Breast epithelium (tissue), 4 donors: ENCODE data around the gene UNC5A. TPM values are rescaled to one million over a fixed set of nuclear protein-coding genes. Genes with fewer than 3 reads are reported as not detected.

ENCODE experiments used
- DNase-seq, 2 donors: peaks; one replicate each; pipeline ENCODE4 v3.0.0-alpha.2; 2019; ENCODE audit warnings: low spot score in 2 of 2
- H3K27ac ChIP-seq, 2 donors: fragments of 200-600 bp; sonication (generic) in 1 of 2; one replicate each; pipeline ENCODE4 v1.5.1; 2016 to 2019; ENCODE audit warnings: mild to moderate bottlenecking in 1 of 2
- H3K27me3 ChIP-seq, 2 donors: fragments of 200-600 bp; sonication (generic) in 1 of 2; one replicate each; pipeline versions ENCODE4 v1.5.1 to v1.6.0; 2017 to 2019; ENCODE audit warnings: control low read depth in 1 of 2, mild to moderate bottlenecking in 1 of 2
- H3K36me3 ChIP-seq: fragments of 200-600 bp; one replicate; pipeline ENCODE4 v1.5.1; 2019
- H3K4me1 ChIP-seq, 2 donors: fragments of 200-600 bp; sonication (generic); one replicate each; pipeline ENCODE4 v1.5.1; 2016 to 2019; ENCODE audit warnings: control low read depth in 1 of 2
- H3K4me3 ChIP-seq, 3 donors: fragments of 200-600 bp; sonication (generic); 1 replicate in 2 of 3; 2 replicates in 1 of 3; pipeline ENCODE4 v1.5.1; 2016 to 2019; ENCODE audit warnings: mild to moderate bottlenecking in 3 of 3, moderate library complexity in 2 of 3
- H3K9me3 ChIP-seq, 2 donors: fragments of 200-600 bp; sonication (generic) in 1 of 2; one replicate each; pipeline ENCODE4 v1.5.1; 2016 to 2019; ENCODE audit warnings: control low read depth in 1 of 2
- CTCF ChIP-seq, 3 donors: fragments of 450-650 bp; IDR thresholded peaks; one replicate each; pipeline ENCODE4 v1.5.1; 2016 to 2017; ENCODE audit warnings: antibody characterized with exemption in 3 of 3, mild to moderate bottlenecking in 3 of 3, moderate library complexity in 3 of 3
- POLR2A ChIP-seq: fragments of 450-650 bp; IDR thresholded peaks from one replicate; pipeline ENCODE4 v1.6.1; 2016; ENCODE audit warnings: antibody characterized with exemption, mild to moderate bottlenecking, moderate library complexity
- POLR2AphosphoS5 ChIP-seq, 3 donors: sonication (generic); formaldehyde crosslinking; IDR thresholded peaks; one replicate each; pipeline ENCODE4 v1.6.1; 2017; ENCODE audit warnings: antibody characterized with exemption in 3 of 3
- intact Hi-C: fragments of 100-400 bp; cut with DNase I; formaldehyde crosslinking; loops from one replicate; pipeline ENCODE4 v1.15.1; 2023; ENCODE audit warnings: low total_unique reads
- total RNA-seq, 3 donors: library from RNA; depleted of rRNA; stranded (reverse); fragments of >200 nt; gene quantifications; one replicate each; pipeline ENCODE4 v1.1.0, GENCODE V29; 2016

UNC5A gene
- total RNA-seq, 3 donors from 2014 or later = 0.15 to 2.9 TPM; not detected in 1

- intact Hi-C loops = no loop called here
- Histone ChIP-seq H3K4me1 (peaks cover 5% of the 10 kb centered on the region in 2 donors), H3K4me3 (peak overlapping the region; percentile 22 to 62 (median 37)), H3K27me3 (peaks cover 4 to 85% of the 10 kb centered on the region in 2 donors), H3K9me3 (no peaks in the 10 kb centered on the region), H3K36me3 (no peaks in the 10 kb centered on the region), H3K27ac (no peak overlapping the region)
- DNase-seq = no peak
- TF ChIP-seq POLR2A (no peak), CTCF (IDR thresholded peaks at IDR 0.05) (no peak), POLR2AphosphoS5 (IDR thresholded peaks at IDR 0.05) (no peak)
Observed at GRCh38 chr5:176809544-176810080, 747 bp upstream of the UNC5A start.

GRCh38 chr5:176810687-176811501 lies 535 bp downstream of the UNC5A start:
- Histone ChIP-seq H3K36me3 (no peaks in the 10 kb centered on the region), H3K4me3 (peak overlapping the region; percentile 18 to 62 (median 37)), H3K27me3 (peaks cover 4 to 88% of the 10 kb centered on the region in 2 donors), H3K9me3 (no peaks in the 10 kb centered on the region), H3K27ac (no peak overlapping the region), H3K4me1 (peaks cover 5% of the 10 kb centered on the region in 2 donors)
- DNase-seq = no peak
- TF ChIP-seq POLR2AphosphoS5 (IDR thresholded peaks at IDR 0.05) (no peak), POLR2A (no peak), CTCF (IDR thresholded peaks at IDR 0.05) (no peak)
- intact Hi-C loops = no loop called here

GRCh38 chr5:176812269-176813259 lies 2.2 kb downstream of the UNC5A start:
- Histone ChIP-seq H3K4me1 (peaks cover 5% of the 10 kb centered on the region in 2 donors), H3K27ac (no peak overlapping the region), H3K9me3 (no peaks in the 10 kb centered on the region), H3K4me3 (no peak overlapping the region), H3K27me3 (peaks cover 8 to 90% of the 10 kb centered on the region in 2 donors), H3K36me3 (no peaks in the 10 kb centered on the region)
- intact Hi-C loops = no loop called here
- no peak for DNase-seq
- no peak for TF ChIP-seq POLR2AphosphoS5 (IDR thresholded peaks at IDR 0.05)
- no peak for TF ChIP-seq POLR2A
- TF ChIP-seq CTCF (IDR thresholded peaks at IDR 0.05) = no peak

- Histone ChIP-seq H3K27me3 (peaks cover 12 to 93% of the 10 kb centered on the region in 2 donors), H3K4me1 (peaks cover 5% of the 10 kb centered on the region in 2 donors), H3K36me3 (no peaks in the 10 kb centered on the region), H3K4me3 (no peak overlapping the region), H3K27ac (no peak overlapping the region), H3K9me3 (no peaks in the 10 kb centered on the region)
- TF ChIP-seq POLR2AphosphoS5 (IDR thresholded peaks at IDR 0.05) = no peak
- no peak for TF ChIP-seq CTCF (IDR thresholded peaks at IDR 0.05)
- TF ChIP-seq POLR2A = no peak
- intact Hi-C loops = no loop called here
- no peak for DNase-seq
Observed at GRCh38 chr5:176813587-176814312, 3.4 kb downstream of the UNC5A start.
